Measurements from ENCODE around the gene FBXW8. TPM values are rescaled to one million over a fixed set of nuclear protein-coding genes. Genes with fewer than 3 reads are reported as not detected.

The FBXW8 gene
- total RNA-seq, 1 experiment from 2014 or later = 15.3 TPM

DNA sequence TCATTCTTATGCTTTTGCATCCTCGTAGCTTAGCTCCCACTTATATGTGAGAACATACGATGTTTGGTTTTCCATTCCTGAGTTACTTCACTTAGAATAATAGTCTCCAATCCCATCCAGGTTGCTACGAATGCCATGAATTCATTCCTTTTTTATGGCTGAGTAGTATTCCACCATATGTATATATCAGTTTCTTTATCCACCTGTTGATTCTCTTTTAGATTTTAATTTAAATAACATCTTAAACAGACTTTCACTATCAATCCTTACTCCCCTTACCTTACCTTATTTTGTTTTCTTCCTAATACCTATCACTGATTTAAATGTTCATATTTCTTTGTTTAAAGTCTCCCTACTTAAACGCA, 488 bp upstream of the FBXW8 start:
- H3K27ac ChIP-seq (ENCODE audit: insufficient read length, low read depth, low read length) = no peak overlapping the region
- peaks cover 3% of the 10 kb centered on the region for H3K23me2 ChIP-seq (ENCODE audit: insufficient read length, low read depth, low read length, poor library complexity, severe bottlenecking)
- H3K9me3 Mint-ChIP-seq = peaks cover 0 to 3% of the 10 kb centered on the region in 2 experiments; a peak in 1 of 5 replicates
- no peak overlapping the region for H2AFZ ChIP-seq (ENCODE audit: low read length)
- DNase-seq = no peak
- H3K9ac ChIP-seq (ENCODE audit: extremely low read depth, insufficient read length, low read length) = no peak overlapping the region
- H3K56ac ChIP-seq (ENCODE audit: insufficient read length, low read depth, low read length) = no peak overlapping the region
- H2BK5ac ChIP-seq (ENCODE audit: insufficient read length, low read length) = no peak overlapping the region
- WGBS (ENCODE audit: extremely low coverage, insufficient read length, low lambda C conversion rate) = no CpG with 5 or more reads among the region's 4 CpGs
- no peaks in the 10 kb centered on the region for H3K27me3 ChIP-seq (ENCODE audit: insufficient read depth, low read length)
- no peak overlapping the region for H2BK12ac ChIP-seq (ENCODE audit: insufficient read length, low read depth, low read length)
- peaks cover 0 to 5% (median 2%) of the 10 kb centered on the region in 3 experiments; a peak in 2 of 7 replicates for H3K36me3 Mint-ChIP-seq (ENCODE audit: insufficient read depth in 1 of 3, low read depth in 3 of 3)
- H3K4me1 Mint-ChIP-seq = peaks cover 11 to 24% of the 10 kb centered on the region in 2 experiments; a peak in 3 of 4 replicates
- no peak overlapping the region for H3T11ph ChIP-seq (ENCODE audit: low read length)
- TF ChIP-seq CTCF (conservative IDR thresholded peaks at IDR 0.05) = no peak
- H3K9me3 ChIP-seq (ENCODE audit: control insufficient read depth, low read depth, low read length) = no peaks in the 10 kb centered on the region
- H3K4me2 ChIP-seq (ENCODE audit: insufficient read depth, insufficient read length, low read length) = peak overlapping the region; percentile 25
- no peaks in the 10 kb centered on the region for H3K79me1 ChIP-seq (ENCODE audit: insufficient read depth, low read depth, low read length, poor library complexity, severe bottlenecking)
- no peak overlapping the region for H3K18ac ChIP-seq (ENCODE audit: insufficient read length, low read depth, low read length)
- H4K8ac ChIP-seq (replicated peaks; ENCODE audit: insufficient read length, low read depth, low read length) = no peak overlapping the region
- H3K79me2 ChIP-seq (ENCODE audit: insufficient read depth, low read length) = no peaks in the 10 kb centered on the region; the same call in 1 of the 2 replicates
- H3K4ac ChIP-seq (ENCODE audit: low read depth, low read length) = no peak overlapping the region
- peaks cover 12% of the 10 kb centered on the region for H3K27me3 Mint-ChIP-seq (ENCODE audit: low read depth)
- H2BK20ac ChIP-seq (ENCODE audit: low read depth, low read length, poor library complexity, severe bottlenecking) = no peak overlapping the region
- no peaks in the 10 kb centered on the region for H3K4me1 ChIP-seq (ENCODE audit: insufficient read depth, low read length)
- H3K23ac ChIP-seq (ENCODE audit: insufficient read length, low read depth, low read length) = no peak overlapping the region
- H3K27ac Mint-ChIP-seq = no peak overlapping the region; a peak in 3 of 7 replicates
- H4K91ac ChIP-seq (ENCODE audit: insufficient read length, low read depth, low read length) = no peak overlapping the region
- peak overlapping the region; percentile 79 to 90 for H3K4me3 Mint-ChIP-seq
- H4K5ac ChIP-seq (ENCODE audit: insufficient read length, low read depth, low read length) = no peak overlapping the region
- H2BK120ac ChIP-seq (ENCODE audit: low read depth, low read length, poor library complexity, severe bottlenecking) = no peak overlapping the region
- no peak overlapping the region for H3K14ac ChIP-seq (ENCODE audit: insufficient read depth, low read length)
- H2BK15ac ChIP-seq (ENCODE audit: low read depth, low read length) = no peak overlapping the region
- H4K20me1 ChIP-seq (ENCODE audit: control insufficient read depth, insufficient read depth, insufficient read length) = no peaks in the 10 kb centered on the region
- no peak overlapping the region for H2AK5ac ChIP-seq (ENCODE audit: insufficient read length, low read length)
